IPS DF 19.7 (cell line): ENCODE results near the gene CD209.

Experiments
- DNase-seq: peaks from one replicate; pipeline ENCODE4 v3.0.0-alpha.2; 2013; ENCODE audit warnings: low read depth, low spot score

The CD209 gene

DNA sequence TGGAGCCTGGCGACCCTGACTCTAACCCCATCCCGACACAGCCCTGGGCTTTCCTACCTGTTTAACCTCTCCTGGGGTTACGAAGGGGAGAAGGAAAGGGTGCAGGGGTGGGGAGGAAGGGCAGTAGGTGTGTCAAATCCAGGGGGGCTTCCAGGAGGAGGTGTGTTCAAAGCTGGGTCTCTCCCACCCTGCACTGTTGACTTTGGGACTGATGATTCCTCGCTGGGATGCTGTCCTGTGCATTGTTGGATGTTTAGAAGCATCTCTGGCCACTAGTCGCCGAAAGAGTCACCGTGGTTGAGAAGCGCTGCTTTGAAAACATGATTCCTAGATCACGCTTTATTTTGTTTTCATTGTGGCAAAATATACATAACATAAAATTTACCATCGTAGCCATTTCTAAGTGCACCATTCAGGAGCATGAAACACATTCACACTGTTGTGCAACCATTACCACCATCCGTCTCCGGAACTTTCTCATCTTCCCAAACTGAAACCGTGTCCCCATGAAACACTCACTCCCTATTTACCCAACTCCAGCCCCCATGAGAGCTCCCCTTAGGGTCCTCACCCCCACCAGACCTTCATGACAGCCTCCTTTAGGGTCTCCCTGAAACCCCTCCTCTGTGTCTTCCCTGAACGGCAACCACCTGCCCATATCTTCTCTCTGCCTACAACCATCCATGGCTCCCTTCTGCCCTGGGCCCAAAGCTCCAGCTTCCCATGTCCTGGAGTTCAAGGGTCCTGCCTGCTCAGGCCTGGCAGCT is 41.0 kb downstream of the CD209 start:
- no peak for DNase-seq

DNA sequence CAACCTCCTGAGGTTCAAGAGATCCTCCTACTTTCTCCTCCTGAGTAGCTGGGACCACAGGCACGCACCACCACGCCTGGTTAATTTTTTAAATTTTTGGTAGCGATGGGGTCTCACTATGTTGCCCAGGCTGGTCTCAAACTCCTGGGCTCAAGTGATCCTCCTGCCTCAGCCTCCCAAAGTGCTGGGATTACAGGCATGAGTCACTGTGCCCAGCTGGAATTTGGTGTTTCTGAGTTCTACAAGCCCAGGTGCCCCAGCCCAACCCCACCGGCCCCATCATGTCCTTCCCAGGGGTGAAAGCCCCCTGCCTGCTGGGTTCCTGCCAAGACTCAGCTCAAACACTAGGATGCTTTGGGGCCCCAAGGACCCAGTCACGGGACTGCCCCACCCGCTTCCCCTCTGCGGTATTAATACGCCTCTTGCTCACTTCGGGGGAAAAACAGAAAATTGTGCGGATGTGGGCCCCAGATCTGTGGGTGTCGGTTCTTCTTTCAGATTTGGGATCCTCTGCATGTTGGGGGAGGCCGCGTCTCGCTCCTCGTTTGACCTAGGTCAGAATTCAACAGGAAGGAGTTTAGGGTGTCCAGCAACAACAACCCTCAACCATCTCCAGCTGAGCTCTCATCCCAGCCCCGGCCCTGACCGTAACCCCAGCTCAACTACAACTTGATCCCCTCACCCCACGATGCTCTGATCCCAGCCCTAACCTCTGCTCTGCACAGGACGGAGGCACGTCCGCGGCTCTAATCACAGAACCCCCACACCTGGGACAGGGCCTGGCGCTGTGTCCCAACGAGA is 41.7 kb downstream of the CD209 start:
- no peak for DNase-seq

- DNase-seq: no peak
These were observed 42.9 kb downstream of the CD209 start for GRCh38 chr19:7704280-7705060.

GRCh38 chr19:7703332-7703731 is 44.0 kb downstream of the CD209 start:
- no peak for DNase-seq

DNA sequence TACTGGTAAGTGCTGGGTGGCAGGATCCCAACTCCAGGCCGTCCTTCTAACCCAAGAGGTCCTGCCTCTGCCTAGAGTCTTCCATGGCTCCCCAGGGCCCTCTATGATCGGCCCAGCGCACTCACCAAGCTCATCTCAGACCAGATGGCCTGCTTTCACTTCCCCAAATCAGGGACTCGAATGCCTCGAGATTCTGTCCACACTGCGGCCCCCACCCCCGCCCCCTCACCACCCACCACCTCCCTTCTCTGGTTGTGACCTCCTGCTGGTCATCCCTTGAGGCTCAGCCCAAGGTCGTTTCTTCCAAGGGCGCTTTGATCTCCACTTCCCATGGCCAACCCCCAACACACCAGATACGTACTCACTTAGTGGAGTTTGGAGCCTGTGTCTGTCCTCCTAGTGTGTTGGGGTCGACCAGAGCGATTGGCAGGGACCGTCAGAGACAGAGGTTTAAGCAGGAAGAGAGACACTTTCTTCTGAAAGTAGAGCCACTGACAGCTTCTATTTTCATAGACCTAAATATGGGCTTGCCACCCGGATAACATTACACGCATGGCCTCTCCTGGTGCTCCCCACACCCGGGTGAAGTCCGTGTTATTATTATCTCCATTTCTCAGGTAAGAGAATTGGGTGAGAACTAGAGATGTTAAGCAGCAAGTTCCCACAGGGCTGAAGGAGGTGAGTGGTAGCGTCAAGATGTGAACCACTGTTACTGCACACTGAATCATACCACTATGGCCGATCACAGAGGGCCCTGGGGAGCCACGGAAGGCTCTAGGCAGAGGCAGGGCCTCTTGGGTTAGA is 45.5 kb downstream of the CD209 start, which contains the start of gene FCER2:
FCER2 (minus strand) TSS at position 478 of the 804 bp plus-strand sequence. CDS start 2,371 bp downstream, outside the sequence.
- DNase-seq: no peak

DNA sequence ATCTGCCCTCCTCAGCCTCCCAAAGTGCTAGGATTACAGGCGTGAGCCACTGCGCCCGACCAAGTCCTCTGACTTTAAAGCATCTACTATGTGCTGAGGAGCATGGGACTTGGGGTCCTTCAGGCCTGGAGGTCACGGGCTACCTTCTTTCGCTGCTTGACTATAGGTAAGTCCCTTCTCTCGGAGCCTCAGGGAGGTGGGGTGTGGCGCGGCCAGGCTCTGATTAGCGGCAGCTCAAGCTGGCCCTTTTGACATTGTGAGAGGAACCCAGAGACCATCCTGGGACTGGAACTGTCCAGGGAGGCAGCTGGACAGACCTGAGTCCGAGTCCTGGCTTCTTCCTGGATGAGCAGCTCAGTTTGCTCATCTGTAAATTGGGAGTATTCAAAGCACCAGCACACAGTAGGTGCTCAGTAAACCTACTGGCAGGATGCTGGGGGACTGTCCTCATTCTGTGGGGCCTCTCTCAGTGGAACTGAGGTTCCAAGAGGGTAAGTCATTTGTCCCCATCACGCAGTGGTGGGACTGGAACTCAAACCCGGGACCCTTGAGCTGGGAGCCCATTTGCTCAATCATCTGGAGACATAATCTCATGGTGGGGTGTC is 46.2 kb downstream of the CD209 start:
- DNase-seq: no peak

DNA sequence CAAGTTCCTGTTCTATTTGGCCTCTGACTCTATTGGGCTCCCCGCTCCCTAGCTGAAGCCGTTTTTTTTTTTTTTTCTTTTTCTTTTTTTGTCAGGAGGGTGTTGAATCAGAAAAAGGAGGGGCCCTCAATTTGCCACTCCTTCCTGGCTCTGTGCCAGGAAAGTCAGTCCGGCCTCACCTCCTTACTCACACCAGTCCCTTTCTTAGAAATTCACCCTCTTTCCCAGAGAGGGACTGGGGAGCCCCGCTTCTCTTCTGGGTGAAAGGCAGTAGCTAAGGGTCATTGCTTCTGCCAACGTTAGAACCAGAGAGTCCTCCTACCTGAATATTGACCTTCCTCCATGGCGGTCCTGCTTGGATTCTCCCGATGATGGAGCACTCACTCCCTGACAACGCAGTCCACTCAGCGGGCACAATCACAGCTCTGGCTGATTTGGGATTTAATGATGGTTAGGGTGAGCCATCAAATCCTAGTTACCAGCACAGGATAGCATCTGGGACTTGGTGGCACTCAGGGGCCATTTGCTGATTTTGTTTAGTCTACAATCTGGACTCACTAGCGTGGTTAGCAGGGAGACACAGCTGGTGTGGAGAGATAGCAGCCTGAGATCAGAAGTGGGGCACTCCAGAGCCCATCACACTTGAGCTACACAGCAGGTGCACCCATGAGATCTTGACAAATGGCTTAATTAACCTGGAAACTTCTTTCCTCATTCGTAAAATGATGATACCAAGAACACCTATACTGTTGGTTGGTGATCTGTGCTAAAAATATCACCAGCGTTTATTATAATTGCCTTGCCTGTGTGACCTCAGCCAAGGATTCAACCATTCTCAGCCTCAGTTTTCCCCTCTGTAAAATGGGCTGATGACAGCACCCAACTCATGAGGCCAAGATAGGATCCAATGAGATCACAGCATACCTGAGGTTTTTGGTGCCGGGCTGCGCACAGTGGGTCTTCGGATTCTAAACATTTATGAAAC is 47.6 kb downstream of the CD209 start:
- no peak for DNase-seq

- DNase-seq: no peak
These were observed 48.3 kb downstream of the CD209 start for GRCh38 chr19:7699003-7699402.

DNA sequence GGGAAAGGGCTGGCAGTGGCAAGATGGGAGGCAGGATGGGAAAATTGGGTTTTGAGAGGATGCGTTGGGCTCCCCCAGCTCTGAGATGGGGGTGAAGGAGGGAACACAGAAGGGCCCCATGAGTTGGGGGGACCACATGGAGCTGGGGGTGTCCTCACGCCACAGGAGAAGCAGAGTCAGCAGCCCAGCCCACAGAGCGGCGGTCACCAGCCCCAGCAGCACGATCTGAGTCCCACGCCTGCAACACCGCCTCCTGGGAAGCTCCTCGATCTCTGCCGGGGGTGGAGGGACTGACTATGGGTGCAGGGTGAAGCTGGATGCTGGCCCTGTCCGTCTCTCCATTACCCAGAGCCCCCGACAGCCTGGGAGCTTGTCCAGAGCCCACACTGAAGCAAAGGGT is 48.8 kb downstream of the CD209 start:
- no peak for DNase-seq

DNA sequence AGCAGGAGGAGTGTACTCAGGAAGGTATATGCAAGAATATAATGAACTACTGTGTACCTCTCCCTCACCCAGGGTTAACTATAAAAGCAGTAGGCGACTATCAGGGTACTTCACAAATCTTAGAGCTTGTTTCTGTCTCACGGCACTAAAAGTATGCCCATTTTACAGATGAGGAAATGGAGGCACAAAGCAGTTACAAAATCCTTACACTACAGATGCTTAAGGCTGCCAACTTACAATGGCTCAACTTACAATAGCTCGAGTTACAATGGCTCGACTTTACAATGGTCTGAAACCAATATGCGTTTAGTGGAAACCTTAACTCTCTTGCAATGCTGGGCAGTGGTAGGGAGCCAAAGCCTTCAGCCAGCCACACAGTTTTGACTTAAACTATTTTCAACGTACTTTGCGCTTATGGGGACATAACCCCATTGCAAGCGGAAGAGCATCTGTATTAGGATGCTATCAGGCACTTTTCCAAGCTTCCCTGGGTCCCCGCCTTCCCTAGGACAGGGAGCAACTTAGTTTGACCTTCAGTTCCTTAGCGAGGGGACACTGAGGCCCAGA is 49.5 kb downstream of the CD209 start:
- DNase-seq: no peak

DNA sequence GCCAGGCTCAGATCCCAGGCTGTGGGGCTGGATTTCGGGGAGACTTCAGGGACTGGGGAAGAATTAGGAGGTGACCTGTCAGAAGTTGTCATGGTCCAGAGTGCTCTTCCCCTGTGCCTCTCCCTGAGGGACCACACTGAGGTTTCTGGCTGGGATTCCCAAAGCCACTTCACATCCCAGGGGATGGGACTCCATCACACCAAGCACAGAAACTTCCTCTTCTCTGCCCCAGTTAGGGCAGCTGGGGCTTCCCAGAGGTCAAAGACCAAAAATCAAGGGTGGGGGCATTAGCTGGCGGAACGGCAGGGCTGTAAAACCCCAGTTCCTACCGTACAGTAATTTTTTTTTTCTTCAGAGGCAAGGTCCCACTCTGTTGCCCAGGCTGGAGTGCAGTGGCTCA is 52.8 kb downstream of the CD209 start:
- no peak for DNase-seq

DNA sequence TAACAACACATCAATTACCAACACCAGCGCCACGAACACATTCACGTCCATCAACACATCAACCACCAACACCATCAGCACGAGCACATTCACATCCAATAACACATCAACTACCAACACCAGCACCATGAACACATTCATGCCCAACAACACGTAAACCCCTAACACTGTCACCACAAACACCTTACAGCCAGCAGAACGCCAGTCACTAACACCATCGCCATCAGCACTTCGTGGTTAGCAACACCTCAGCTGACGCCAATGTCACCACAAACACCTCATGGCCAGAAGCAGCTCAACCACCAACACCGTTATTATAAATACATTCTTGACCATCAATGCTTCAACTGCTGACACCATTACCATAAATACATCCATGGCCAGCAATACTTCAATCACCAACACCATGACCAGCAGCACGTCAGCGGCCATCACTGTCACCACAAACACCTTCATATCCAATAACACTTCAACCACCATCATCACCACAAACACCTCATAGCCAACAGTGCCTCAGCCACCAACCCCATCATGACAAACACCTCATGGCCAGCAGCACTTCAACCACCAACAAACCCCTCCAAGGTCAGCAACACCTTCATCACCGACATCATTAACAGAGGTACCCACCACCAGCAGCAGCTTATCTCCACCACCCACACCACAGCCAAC is 54.8 kb downstream of the CD209 start:
- no peak for DNase-seq

- no peak for DNase-seq
These were observed 55.8 kb downstream of the CD209 start for GRCh38 chr19:7691497-7691896.

- DNase-seq: no peak
These were observed 56.5 kb downstream of the CD209 start for GRCh38 chr19:7690779-7691258.
